Ovary (tissue), 3 donors: ENCODE results near the gene STON1.

Source experiments
- CTCF ChIP-seq, 3 donors: fragments of 450-650 bp in 2 of 3; fragments of 200-600 bp in 1 of 3; IDR thresholded peaks; one replicate each; pipeline versions ENCODE4 v1.5.1 to v1.8.0; 2016 to 2022; ENCODE audit warnings: antibody characterized with exemption in 3 of 3, mild to moderate bottlenecking in 1 of 3
- EP300 ChIP-seq: sonication (generic); formaldehyde crosslinking; IDR thresholded peaks from one replicate; pipeline ENCODE4 v1.6.1; 2017; ENCODE audit warnings: antibody characterized with exemption
- POLR2A ChIP-seq: fragments of 450-650 bp; IDR thresholded peaks from one replicate; pipeline ENCODE4 v1.6.1; 2017; ENCODE audit warnings: antibody characterized with exemption, mild to moderate bottlenecking, moderate library complexity
- donor health status: DM: no; HTN: no; CAD: no.

- no peak for TF ChIP-seq POLR2A
- TF ChIP-seq CTCF (IDR thresholded peaks at IDR 0.05): no peak
- TF ChIP-seq EP300: no peak
Observed at GRCh38 chr2:48633143-48633542, 103.2 kb downstream of the STON1 start.
